Keratinocyte (primary cell): ENCODE measurements around the gene SEMA3C.

Source experiments
- EZH2 ChIP-seq: IDR thresholded peaks from one replicate; pipeline ENCODE4 v1.6.1; 2012; ENCODE audit warnings: inconsistent platforms, mild to moderate bottlenecking, low read length, moderate library complexity
- TF ChIP-seq, protein P1 (sequence below), 3 experiments: IDR thresholded peaks in 1 of 3; conservative IDR thresholded peaks in 1 of 3; optimal IDR thresholded peaks in 1 of 3; 2 replicates in 2 of 3; 3 replicates in 1 of 3; pipeline versions ENCODE3 to v1.5.1; 2011; ENCODE audit warnings: low read length in 3 of 3, mild to moderate bottlenecking in 3 of 3, moderate library complexity in 2 of 3, control low read depth in 1 of 3, inconsistent platforms in 1 of 3; ENCODE audit not compliant: insufficient read depth in 2 of 3; ENCODE audit errors: extremely low read depth in 1 of 3

DNA sequence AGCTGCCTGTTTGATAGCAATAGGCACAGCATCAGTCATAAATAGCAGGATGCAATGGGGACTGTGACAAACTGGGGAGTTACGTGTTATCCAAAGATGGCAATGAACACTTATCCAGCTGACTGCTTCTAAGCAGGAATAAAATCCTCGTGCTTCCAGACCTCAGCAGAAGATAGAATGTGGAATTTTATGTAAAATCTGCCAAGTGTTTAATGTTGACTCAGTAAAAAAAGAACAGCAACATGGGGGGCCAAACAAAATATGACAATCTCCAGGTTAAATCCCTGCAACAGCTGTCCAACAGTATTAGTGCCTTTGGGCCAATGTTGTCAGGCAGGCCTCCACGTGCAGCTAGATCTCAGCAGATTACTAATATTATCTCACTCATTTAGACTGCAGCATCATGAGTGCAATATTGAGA lies 127.3 kb downstream of the SEMA3C start:
- TF ChIP-seq, protein P1, sequence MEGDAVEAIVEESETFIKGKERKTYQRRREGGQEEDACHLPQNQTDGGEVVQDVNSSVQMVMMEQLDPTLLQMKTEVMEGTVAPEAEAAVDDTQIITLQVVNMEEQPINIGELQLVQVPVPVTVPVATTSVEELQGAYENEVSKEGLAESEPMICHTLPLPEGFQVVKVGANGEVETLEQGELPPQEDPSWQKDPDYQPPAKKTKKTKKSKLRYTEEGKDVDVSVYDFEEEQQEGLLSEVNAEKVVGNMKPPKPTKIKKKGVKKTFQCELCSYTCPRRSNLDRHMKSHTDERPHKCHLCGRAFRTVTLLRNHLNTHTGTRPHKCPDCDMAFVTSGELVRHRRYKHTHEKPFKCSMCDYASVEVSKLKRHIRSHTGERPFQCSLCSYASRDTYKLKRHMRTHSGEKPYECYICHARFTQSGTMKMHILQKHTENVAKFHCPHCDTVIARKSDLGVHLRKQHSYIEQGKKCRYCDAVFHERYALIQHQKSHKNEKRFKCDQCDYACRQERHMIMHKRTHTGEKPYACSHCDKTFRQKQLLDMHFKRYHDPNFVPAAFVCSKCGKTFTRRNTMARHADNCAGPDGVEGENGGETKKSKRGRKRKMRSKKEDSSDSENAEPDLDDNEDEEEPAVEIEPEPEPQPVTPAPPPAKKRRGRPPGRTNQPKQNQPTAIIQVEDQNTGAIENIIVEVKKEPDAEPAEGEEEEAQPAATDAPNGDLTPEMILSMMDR (optimal IDR thresholded peaks at IDR 0.05 in 1 of 3, IDR thresholded peaks at IDR 0.05 in 1 of 3, conservative IDR thresholded peaks at IDR 0.05 in 1 of 3; ENCODE audit: extremely low read depth in 1 of 3, insufficient read depth in 2 of 3, low read length in 3 of 3), result no peak
- TF ChIP-seq EZH2, result no peak
